IPS-15b (cell line): ENCODE data around the gene ANP32E.

ENCODE experiments used
- H3K27me3 ChIP-seq: one replicate; pipeline ENCODE4 v1.6.1; 2013; ENCODE audit warnings: low read length; ENCODE audit not compliant: control insufficient read depth, insufficient read depth
- H3K36me3 ChIP-seq: one replicate; pipeline ENCODE4 v1.6.1; 2013; ENCODE audit warnings: low read length; ENCODE audit not compliant: control insufficient read depth, insufficient read depth
- H3K4me1 ChIP-seq: one replicate; pipeline ENCODE4 v1.6.1; 2013; ENCODE audit warnings: mild to moderate bottlenecking, low read length; ENCODE audit not compliant: control insufficient read depth, insufficient read depth
- H3K4me3 ChIP-seq: one replicate; pipeline ENCODE4 v1.5.1; 2013; ENCODE audit warnings: low read depth, low read length
- H3K9ac ChIP-seq: one replicate; pipeline ENCODE4 v1.6.1; 2013; ENCODE audit warnings: low read depth, mild to moderate bottlenecking, low read length
- H3K9me3 ChIP-seq: one replicate; pipeline ENCODE4 v1.6.1; 2013; ENCODE audit warnings: mild to moderate bottlenecking, low read length; ENCODE audit not compliant: control insufficient read depth, insufficient read depth

The ANP32E gene

DNA sequence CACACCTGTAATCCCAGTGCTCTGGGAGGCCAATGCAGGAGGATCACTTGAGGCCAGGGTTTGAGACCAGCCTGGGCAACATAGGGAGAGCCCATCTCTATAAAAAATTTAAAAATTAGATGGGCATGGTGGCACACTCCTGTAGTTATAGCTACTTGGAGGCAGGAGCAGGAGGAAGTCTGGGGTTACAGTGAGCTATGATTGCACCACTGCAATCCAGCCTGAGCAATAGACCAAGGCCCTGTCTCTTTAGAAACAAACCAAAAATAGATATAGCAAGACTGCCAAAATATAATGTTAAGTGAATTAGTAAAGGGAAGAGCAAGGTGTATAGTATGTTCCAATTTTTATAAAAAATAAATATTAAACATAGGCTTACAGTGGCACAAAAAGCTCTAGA lies 57.4 kb downstream of the ANP32E start:
- Histone ChIP-seq H3K4me1 (no peaks in the 10 kb centered on the region), H3K4me3 (no peak overlapping the region), H3K36me3 (no peaks in the 10 kb centered on the region), H3K9me3 (no peaks in the 10 kb centered on the region), H3K9ac (no peak overlapping the region), H3K27me3 (no peaks in the 10 kb centered on the region)

DNA sequence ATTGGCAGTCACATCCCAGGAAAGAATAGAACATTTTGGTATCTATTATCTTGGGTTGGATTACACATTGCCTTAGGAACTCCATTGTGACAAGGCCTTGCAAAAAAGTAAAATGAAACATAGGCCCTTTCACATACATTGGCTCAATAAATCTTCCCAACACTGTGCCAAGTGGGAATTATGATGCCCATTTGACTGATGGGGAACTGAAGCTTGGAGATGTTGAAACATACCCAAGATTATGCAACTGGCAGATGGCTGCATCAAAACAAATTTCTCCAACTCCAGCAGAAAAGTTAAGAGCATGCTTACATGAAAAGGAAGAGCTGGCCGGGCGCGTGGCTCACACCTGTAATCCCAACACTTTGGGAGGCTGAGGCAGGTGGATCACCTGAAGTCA lies 59.3 kb downstream of the ANP32E start:
- Histone ChIP-seq H3K4me3 (no peak overlapping the region), H3K36me3 (no peaks in the 10 kb centered on the region), H3K9ac (no peak overlapping the region), H3K4me1 (no peaks in the 10 kb centered on the region), H3K9me3 (no peaks in the 10 kb centered on the region), H3K27me3 (no peaks in the 10 kb centered on the region)

DNA sequence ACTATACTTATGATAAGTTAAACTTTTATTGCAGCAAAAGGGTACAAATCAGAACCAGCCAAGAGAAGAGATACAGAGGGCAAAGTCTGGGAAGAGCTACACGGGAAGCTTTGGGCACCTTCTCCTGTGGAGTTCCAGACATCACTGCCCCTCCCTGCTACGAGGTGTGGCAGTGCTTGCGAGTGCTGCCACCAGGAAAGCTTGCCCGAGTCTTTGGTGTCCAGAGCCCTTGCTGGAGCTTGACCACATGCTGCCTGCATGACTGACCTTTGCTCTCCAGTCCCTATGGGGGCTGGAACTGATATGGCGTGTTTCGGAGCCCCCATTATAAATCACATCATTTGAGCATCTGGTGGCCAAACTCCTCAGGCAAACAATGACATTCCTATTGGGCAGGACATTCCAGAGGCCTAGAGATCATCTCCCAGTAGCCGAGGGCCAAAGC lies 62.7 kb downstream of the ANP32E start:
- H3K9ac ChIP-seq = no peak overlapping the region
- H3K27me3 ChIP-seq = no peaks in the 10 kb centered on the region
- H3K36me3 ChIP-seq = no peaks in the 10 kb centered on the region
- no peaks in the 10 kb centered on the region for H3K4me1 ChIP-seq
- no peak overlapping the region for H3K4me3 ChIP-seq
- no peaks in the 10 kb centered on the region for H3K9me3 ChIP-seq

DNA sequence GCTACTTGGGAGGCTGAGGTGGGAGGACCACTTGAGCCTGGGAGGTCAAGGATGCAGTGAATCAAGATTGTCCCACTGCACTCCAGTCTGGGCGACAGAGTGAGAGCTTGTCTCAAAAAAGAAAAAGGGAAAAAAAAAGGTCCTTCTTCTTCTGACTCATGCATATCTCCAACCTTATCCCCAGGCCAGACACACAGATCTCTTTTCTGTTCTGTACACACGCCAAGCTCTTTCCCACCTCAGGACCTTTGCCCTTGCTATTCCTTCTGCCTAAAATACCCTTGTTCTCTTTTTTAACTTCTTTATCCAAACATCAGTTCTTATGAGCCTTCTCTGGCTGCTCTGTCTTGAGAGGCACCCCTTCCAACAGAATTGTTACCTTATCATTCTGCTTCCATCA lies 64.1 kb downstream of the ANP32E start:
- H3K4me1 ChIP-seq = no peaks in the 10 kb centered on the region
- no peak overlapping the region for H3K4me3 ChIP-seq
- H3K9ac ChIP-seq = no peak overlapping the region
- H3K9me3 ChIP-seq = no peaks in the 10 kb centered on the region
- no peaks in the 10 kb centered on the region for H3K27me3 ChIP-seq
- H3K36me3 ChIP-seq = no peaks in the 10 kb centered on the region

DNA sequence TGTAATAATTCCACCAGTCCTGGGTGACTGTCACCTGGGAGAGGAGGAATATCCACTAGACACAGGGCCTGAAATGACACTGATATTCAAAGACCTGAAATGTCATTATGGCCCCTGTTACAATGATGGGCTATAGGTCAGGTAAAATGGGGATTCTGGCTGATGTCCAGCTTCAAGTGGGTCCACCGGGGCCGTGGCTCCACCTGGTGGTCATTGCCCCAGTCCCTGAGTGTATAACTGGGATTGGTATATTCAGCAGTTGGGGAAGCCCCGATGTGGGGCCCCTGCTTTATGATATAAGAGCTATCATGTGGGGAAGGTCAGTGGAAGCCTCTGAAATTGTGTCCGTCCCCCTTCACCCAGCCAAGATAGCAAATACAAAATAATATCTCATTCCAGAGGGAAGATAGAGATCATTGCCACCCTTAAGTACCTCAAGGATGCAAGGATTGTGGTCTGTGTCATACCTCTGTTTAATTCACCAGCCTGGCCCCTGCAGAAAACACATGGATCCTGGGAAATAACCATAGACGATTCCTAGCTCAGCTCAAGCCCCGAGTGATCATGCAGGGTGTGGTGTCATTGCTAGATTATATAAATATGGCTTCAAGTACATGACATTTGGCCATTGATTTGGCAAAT lies 66.8 kb downstream of the ANP32E start:
- Histone ChIP-seq H3K9ac (no peak overlapping the region), H3K9me3 (no peaks in the 10 kb centered on the region), H3K4me3 (no peak overlapping the region), H3K27me3 (no peaks in the 10 kb centered on the region), H3K36me3 (no peaks in the 10 kb centered on the region), H3K4me1 (peaks cover 4% of the 10 kb centered on the region)
